Heart left ventricle (tissue), 16 donors: Measurements from ENCODE around the gene ZBTB7C. TPM values are rescaled to one million over a fixed set of nuclear protein-coding genes. Genes with fewer than 3 reads are reported as not detected.

ENCODE experiments used
- ATAC-seq, 4 donors: fragments of 200-7000 bp; cut with Tn5 transposase; one replicate each; pipeline ENCODE4 v1.9.1; 2020 to 2022; ENCODE audit warnings: moderate library complexity in 4 of 4, mild to moderate bottlenecking in 3 of 4, moderate number of reproducible peaks in 1 of 4
- DNase-seq, 5 donors: peaks; one replicate each; pipeline ENCODE4 v3.0.0-alpha.2; 2020
- H3K27ac ChIP-seq, 12 donors: fragments of 200-600 bp; sonication (generic) in 4 of 12; one replicate each; pipeline versions ENCODE4 v1.5.0 to v1.8.0; 2016 to 2022; ENCODE audit warnings: mild to moderate bottlenecking in 2 of 12
- H3K27me3 ChIP-seq, 9 donors: fragments of 200-600 bp; sonication (generic) in 2 of 9; one replicate each; pipeline versions ENCODE4 v1.5.1 to v1.8.0; 2016 to 2022; ENCODE audit warnings: mild to moderate bottlenecking in 3 of 9
- H3K36me3 ChIP-seq, 9 donors: fragments of 200-600 bp; sonication (generic) in 2 of 9; one replicate each; pipeline versions ENCODE4 v1.5.0 to v1.8.0; 2018 to 2022; ENCODE audit warnings: mild to moderate bottlenecking in 2 of 9
- H3K4me1 ChIP-seq, 12 donors: fragments of 200-600 bp; sonication (generic) in 4 of 12; one replicate each; pipeline versions ENCODE4 v1.5.0 to v1.8.0; 2016 to 2022; ENCODE audit warnings: mild to moderate bottlenecking in 3 of 12
- H3K4me3 ChIP-seq, 12 donors: fragments of 200-600 bp; sonication (generic) in 4 of 12; one replicate each; pipeline versions ENCODE4 v1.5.0 to v1.8.0; 2017 to 2022; ENCODE audit warnings: mild to moderate bottlenecking in 9 of 12, moderate library complexity in 4 of 12
- H3K9me3 ChIP-seq, 12 donors: fragments of 200-600 bp; sonication (generic) in 4 of 12; one replicate each; pipeline versions ENCODE4 v1.5.0 to v1.8.0; 2016 to 2022; ENCODE audit warnings: mild to moderate bottlenecking in 1 of 12
- CTCF ChIP-seq, 12 donors: fragments of 200-600 bp; sonication (generic) in 4 of 12; IDR thresholded peaks; one replicate each; pipeline versions ENCODE4 v1.5.0 to v1.8.0; 2018 to 2022; ENCODE audit warnings: antibody characterized with exemption in 12 of 12, mild to moderate bottlenecking in 5 of 12
- POLR2A ChIP-seq, 2 donors: fragments of 450-650 bp; IDR thresholded peaks; one replicate each; pipeline ENCODE4 v1.6.1; 2017; ENCODE audit warnings: antibody characterized with exemption in 2 of 2, mild to moderate bottlenecking in 2 of 2, moderate library complexity in 2 of 2
- WGBS, 4 donors: extraction: QIAGEN DNeasy Blood & Tissue Kit in 2 of 4; methylation state at CpG; one replicate each; pipeline versions ENCODE4 v1.1.5 to v1.1.7; 2013 to 2018; 5-methylcytosine and 5-hydroxymethylcytosine counted together
- intact Hi-C, 10 donors: fragments of 100-400 bp; cut with DNase I; formaldehyde crosslinking; loops; one replicate each; pipeline versions ENCODE4 v1.11.1 to v1.14.2; 2022
- polyA plus RNA-seq, 2 donors: library from polyadenylated mRNA; stranded (reverse); fragments of 200-250 nt; gene quantifications; one replicate each; pipeline ENCODE4 v1.2.3, GENCODE V29; 2013
- total RNA-seq, 9 donors: library from RNA; depleted of rRNA in 2 of 9; stranded (reverse); fragments of >200 nt in 2 of 9; fragmentation: NEBNext Ultra II Directional in 3 of 9; extraction: Animal tissue kit (Norgen Biotek cat#: 25700) in 3 of 9; gene quantifications; one replicate each; pipeline versions ENCODE4 v1.1.0 to v1.2.4, GENCODE V29; 2016 to 2023
- donor health status: ischemic (EF 13 %, LVEDD 7.1; RV severe dilation, severe dysfunction).
- donor health status: healthy with polysubstance abuse.
- donor health status: DM: no; HTN: yes; CAD: no.
- donor health status: DM: no; HTN: no; CAD: no.
- donor health status: ischemic (EF 25% LVEDD 6.9; RV normal size, moderate dysfunction).
- donor health status: ischemic (EF 25% LVEDD 5.7; RV mildly dilated, moderate dysfunction).
- donor health status: healthy.
- donor health status: DM: yes; HTN: yes; CAD: no.
- donor health status: ischemic (EF 35%, LVEDD 5.7; RV mildly dilated, moderate dysfunction).
- donor health status: nonischemic (EF 11% LVEDD 7.7; RV severe dilation, severe dysfunction).
- donor health status: DM: yes; HTN: yes; CAD: no.
- donor health status: PGD.
- donor health status: ischemic (EF 29% LVEDD 5.4; RV normal size, mild dysfunction).
- donor health status: nonischemic (EF 23%, LVEDD 6.1; RV moderate dilation, normal function).

ZBTB7C gene
- total and polyA plus RNA-seq, 11 donors, result 0.68 to 7.5 (median 2.3) TPM

GRCh38 chr18:48356909-48357631 is 52.1 kb downstream of the ZBTB7C start:
- intact Hi-C loops, result no loop called here
- Histone ChIP-seq H3K27me3 (no peaks in the 10 kb centered on the region), H3K4me1 (peaks cover 0 to 14% (median 0%) of the 10 kb centered on the region in 12 donors), H3K4me3 (no peak overlapping the region), H3K36me3 (no peaks in the 10 kb centered on the region), H3K9me3 (no peaks in the 10 kb centered on the region), H3K27ac (no peak overlapping the region)
- DNase-seq (no peak), ATAC-seq (peak in 1 of 4 donors; percentile 50)
- TF ChIP-seq POLR2A (IDR thresholded peaks at IDR 0.05) (no peak), CTCF (IDR thresholded peaks at IDR 0.05) (no peak)
- 60 to 67% (median 63%) methylated on average over 11 of the region's 11 CpGs for WGBS, 4 donors

GRCh38 chr18:48356151-48356745 is 52.9 kb downstream of the ZBTB7C start:
- H3K4me3 ChIP-seq, result no peak overlapping the region
- DNase-seq (no peak), ATAC-seq (no peak)
- no peaks in the 10 kb centered on the region for H3K9me3 ChIP-seq
- H3K4me1 ChIP-seq, result peaks cover 0 to 14% (median 0%) of the 10 kb centered on the region in 12 donors
- no peak overlapping the region for H3K27ac ChIP-seq
- intact Hi-C loops, result no loop called here
- H3K36me3 ChIP-seq, result no peaks in the 10 kb centered on the region
- WGBS, 4 donors, result 90 to 98% (median 98%) methylated on average over 7 of the region's 7 CpGs
- H3K27me3 ChIP-seq, result no peaks in the 10 kb centered on the region
- TF ChIP-seq POLR2A (IDR thresholded peaks at IDR 0.05) (no peak), CTCF (IDR thresholded peaks at IDR 0.05) (no peak)

GRCh38 chr18:48355276-48356115 is 53.7 kb downstream of the ZBTB7C start:
- no peak for DNase-seq

More at GRCh38 chr18:48355276-48356115, 53.7 kb downstream of the ZBTB7C start:
- H3K4me1 ChIP-seq, result peaks cover 0 to 14% (median 0%) of the 10 kb centered on the region in 12 donors
- TF ChIP-seq CTCF (IDR thresholded peaks at IDR 0.05) (no peak), POLR2A (IDR thresholded peaks at IDR 0.05) (no peak)
- WGBS, 4 donors, result 57 to 78% (median 67%) methylated on average over 14 to 15 of the region's 15 CpGs
- H3K9me3 ChIP-seq, result no peaks in the 10 kb centered on the region
- intact Hi-C loops, result no loop called here
- ATAC-seq, result peak in 2 of 4 donors; percentile 11 to 45
- no peaks in the 10 kb centered on the region for H3K36me3 ChIP-seq
- no peaks in the 10 kb centered on the region for H3K27me3 ChIP-seq
- H3K4me3 ChIP-seq, result no peak overlapping the region
- H3K27ac ChIP-seq, result no peak overlapping the region
